ENCODE results near the gene SSNA1.

SSNA1 gene

DNA sequence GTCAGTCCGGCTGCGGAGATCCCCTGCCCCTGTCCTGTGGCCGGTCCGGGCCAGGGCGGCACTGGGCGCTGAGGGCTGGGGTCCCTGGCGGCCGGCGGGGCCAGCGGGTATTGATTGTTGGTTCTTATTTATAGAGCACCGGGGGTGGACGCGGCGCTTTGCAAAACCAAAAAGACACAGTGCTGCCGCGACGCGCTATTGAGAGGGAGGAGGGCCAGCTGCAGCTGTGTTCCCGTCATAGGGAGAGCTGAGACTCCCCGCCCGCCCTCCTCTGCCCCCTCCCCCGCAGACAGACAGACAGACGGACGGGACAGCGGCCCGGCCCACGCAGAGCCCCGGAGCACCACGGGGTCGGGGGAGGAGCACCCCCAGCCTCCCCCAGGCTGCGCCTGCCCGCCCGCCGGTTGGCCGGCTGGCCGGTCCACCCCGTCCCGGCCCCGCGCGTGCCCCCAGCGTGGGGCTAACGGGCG lies 21.2 kb upstream of the SSNA1 start:
- no peak for DNase-seq (ENCODE audit: extremely low read depth in 1 of 2, low read depth in 1 of 2)

- DNase-seq (ENCODE audit: extremely low read depth in 1 of 2, low read depth in 1 of 2) = no peak
Observed at GRCh38 chr9:137167747-137168572, 20.5 kb upstream of the SSNA1 start.

DNA sequence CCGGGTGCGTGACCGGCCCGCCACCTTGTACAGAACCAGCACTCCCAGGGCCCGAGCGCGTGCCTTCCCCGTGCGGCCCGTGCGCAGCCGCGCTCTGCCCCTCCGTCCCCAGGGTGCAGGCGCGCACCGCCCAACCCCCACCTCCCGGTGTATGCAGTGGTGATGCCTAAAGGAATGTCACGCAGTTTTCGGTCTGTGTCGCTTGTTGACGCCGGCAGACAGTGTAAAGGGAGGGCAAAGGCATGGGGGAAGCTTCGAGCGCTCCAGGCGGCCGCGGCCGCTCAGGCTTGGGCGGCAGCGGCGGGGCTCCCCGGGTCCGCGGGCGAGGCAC lies 19.9 kb upstream of the SSNA1 start:
- no peak for DNase-seq (ENCODE audit: extremely low read depth in 1 of 2, low read depth in 1 of 2)

- DNase-seq (ENCODE audit: extremely low read depth in 1 of 2, low read depth in 1 of 2) = no peak
Observed at GRCh38 chr9:137168904-137169856, 19.3 kb upstream of the SSNA1 start.

DNA sequence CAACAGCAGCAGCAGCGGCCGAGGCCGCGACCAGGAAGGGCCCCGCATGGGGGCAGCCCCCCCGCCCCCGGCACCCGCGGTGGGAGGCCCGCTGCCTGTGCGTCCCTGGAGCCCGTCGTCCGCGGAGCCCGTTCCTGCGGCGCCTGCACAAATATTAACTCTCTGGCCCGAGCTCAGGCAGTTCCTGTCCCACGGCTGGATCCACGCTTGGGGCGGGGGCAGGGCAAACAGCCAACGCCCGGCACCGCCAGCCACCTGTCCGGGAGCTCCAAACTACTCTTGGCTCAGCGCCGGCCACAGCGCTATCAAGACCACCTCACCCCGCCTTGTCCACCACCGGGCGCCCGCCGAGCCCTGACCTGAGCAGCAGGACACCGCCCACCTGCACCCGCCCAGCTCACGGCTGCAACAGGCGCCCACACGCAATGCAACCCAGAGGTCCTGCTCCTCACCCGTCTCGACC lies 18.5 kb upstream of the SSNA1 start, which contains the start of gene LRRC26:
LRRC26 (minus strand) TSS at position 156 of the 463 bp plus-strand sequence; CDS start at position 48, 108 bp downstream.
- no peak for DNase-seq (ENCODE audit: extremely low read depth in 1 of 2, low read depth in 1 of 2)

DNA sequence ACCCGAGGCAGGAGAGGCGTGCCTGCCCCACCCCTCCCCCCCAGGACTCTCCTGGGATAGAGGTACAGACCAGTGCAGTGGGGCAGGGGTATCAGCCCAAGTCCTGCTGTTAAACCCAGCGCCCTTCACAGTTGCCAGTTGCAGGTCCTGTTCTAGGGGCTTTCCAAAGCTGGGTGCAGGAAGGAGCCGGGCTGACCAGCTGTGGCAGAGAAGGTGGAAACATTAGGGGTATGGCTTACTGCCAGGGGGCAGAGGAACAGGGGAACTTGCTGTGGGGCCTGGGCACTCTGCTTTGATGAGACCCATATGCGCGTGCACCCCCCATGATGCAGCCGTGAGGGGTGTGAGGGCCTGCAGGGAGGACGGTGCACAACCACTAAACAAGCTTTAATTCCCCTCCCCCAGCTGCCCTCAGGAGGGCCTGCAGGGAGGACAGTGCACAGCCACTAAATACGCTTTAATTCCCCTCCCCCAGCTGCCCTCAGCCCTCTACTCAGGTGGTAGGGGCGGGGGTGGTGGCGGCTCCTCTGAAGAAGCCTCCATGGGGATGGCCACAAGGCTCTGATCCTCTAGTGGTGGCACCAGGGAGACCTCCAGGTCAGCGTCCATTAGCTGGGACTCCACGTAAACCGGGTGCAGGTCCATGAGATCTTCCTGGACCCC lies 17.9 kb upstream of the SSNA1 start:
- DNase-seq (ENCODE audit: extremely low read depth in 1 of 2, low read depth in 1 of 2) = no peak

DNA sequence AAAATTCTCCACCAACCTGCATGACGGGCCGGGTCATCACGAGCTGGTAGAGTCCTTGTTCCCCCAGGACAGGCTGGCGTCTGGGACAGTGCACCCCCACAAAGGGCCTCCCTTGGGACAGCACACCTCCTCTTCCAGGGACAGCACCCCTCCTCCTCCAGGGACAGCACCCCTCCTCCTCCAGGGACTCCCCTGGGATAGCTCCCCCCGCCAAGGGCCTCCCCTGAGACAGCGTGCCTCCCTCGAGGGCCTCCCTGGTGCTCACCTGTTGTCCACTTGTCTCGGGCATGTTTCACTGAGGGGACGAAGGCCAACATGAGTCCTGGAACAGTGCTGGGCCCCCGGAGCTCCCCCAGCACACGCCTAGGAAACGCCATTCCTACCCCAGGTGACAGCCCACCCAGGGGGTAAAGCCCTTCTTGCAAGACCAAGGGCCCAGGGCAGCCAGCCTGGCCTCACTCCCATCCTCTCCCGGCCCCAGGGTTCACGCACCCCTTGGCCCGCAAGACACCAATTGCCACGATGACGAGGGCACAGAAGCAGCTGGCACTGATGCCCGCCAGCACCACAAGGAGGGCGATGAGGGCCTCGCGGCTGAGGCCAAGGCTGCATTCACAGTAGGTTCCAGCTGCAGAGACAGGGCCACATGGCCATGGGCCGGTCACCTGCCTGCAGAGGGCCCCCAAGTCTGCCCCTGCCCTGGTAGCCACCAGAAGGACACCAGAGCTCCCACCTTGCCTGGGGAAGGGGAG lies 17.2 kb upstream of the SSNA1 start:
- DNase-seq (ENCODE audit: extremely low read depth in 1 of 2, low read depth in 1 of 2) = no peak

- DNase-seq (ENCODE audit: extremely low read depth in 1 of 2, low read depth in 1 of 2) = no peak
Observed at GRCh38 chr9:137172901-137173795, 15.3 kb upstream of the SSNA1 start.

DNA sequence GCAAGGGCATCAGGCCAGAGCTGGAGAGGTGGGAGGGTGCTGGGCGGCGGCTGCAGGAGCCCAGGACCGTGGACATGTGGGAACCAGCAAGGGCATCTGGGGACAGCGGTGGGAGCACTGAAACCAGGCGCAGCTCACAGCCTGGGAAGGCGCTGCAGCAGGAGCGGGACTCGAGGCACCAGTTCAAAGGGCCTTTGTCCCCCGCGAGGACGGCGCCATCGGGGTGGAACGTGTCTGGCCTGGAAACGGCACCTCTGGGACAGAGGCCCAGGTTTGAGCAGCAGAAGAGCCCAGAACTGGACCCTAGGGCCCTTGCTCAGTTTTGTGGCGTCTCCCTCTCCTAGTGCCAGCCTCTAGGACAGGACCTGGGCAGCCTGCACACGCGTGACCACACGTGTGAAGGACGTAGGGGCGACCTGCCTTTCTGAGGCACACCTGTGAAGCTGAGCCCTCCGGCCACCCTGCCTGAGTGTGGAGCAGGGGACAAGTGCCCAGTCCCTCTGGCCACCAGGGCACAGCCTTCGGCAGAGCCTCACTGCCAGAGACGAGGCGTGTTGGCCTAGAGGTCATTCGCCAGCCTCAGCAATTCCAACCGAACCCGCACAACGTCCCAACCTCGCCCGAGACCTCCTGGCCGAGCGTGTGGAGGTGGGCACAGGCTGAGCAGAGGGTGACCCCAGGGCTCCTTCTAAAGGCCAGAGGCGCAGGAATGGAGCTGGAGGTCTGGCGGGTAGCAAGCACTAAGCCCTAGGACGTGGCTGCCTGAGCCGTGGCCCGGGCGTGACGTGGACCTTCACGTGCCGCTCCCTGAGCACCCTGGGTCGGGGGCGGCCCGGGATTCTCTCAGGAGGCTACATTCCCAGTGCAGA lies 14.4 kb upstream of the SSNA1 start:
- no peak for DNase-seq (ENCODE audit: extremely low read depth in 1 of 2, low read depth in 1 of 2)

DNA sequence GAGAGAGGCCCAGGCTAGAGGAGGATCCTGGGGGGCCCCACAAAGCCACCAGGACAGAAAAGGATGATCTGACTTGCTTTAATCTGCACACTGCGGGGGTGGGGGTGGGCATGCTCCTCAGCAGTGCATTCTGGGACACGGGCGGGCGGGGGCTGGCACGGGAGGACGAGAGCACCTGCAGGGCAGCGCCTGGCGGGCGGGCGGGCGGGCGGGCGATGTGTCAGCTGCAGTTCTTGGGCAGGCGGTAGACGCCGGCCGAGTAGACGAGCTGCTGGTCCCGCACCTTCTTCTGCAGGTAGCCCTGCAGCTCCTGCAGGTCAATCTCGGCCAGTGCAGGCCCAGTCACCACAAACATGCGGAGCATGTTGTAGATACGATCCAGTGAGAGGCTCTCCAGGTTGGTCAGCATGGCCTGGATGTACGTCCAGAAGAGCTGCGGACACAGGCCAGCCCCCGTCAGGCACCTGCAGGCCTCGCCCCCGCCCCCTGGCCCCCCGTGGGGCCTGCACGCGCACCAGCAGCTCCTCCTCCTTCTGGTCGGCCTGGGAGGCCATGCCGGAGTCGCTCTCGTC lies 13.7 kb upstream of the SSNA1 start:
- DNase-seq (ENCODE audit: extremely low read depth in 1 of 2, low read depth in 1 of 2) = no peak

DNA sequence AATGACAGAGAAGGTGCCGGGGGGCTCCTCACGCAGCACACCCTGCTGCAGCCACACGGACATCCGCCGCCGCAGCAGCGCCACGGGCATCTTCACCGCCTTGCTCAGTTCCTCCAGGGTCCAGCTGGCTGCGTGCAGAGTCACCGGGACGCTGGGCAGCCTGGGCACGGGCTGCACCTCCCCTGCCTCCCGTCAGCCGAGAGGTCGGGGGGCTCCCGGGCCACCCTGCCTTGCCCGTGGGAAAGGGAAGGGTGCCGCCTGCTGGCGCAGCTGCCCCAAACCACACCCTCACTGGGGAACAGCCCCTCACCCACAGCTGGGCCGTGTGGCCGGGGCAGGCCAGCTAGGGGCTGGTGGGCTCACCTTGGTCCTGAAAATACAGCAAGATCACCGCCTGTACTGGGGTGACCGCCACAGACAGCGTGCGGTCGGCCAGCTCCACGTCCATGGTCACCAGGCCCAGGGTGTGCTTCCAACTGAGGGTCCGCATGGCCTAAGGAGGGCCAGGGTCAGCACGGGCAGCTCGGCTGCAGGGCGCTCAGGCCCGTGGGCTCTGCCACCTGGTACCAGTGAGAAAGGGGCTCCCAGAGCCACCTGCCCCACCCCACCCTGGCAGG lies 13.0 kb upstream of the SSNA1 start:
- DNase-seq (ENCODE audit: extremely low read depth in 1 of 2, low read depth in 1 of 2) = no peak

GRCh38 chr9:137176302-137177182 lies 11.9 kb upstream of the SSNA1 start:
- DNase-seq (ENCODE audit: extremely low read depth in 1 of 2, low read depth in 1 of 2) = no peak

GRCh38 chr9:137178201-137178938 lies 10.1 kb upstream of the SSNA1 start:
- DNase-seq (ENCODE audit: extremely low read depth in 1 of 2, low read depth in 1 of 2) = no peak

- DNase-seq (ENCODE audit: extremely low read depth in 1 of 2, low read depth in 1 of 2) = no peak
Observed at GRCh38 chr9:137178939-137179630, 9.4 kb upstream of the SSNA1 start.

DNA sequence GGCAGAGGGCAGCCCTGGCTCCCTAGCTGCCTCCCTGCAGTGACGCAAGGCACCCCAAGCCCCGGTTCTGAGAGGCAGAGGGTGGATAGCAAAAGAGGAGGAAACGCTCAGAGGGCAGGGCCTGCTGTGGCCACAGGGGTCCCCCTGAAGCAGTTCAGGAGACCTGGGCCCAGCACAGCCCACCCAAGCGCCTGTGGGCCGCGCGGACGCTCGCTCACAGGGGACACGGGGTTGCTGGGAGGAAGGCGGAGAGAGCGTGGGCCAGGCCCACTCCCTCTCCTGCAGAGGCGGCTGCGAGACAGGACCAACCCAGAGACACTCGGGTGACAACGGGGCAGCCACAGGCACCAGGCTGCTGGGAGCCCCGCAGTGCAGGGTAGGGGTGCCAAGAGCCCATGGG lies 8.7 kb upstream of the SSNA1 start:
- no peak for DNase-seq (ENCODE audit: extremely low read depth in 1 of 2, low read depth in 1 of 2)
